Measurements from ENCODE around the gene TMEM225B.
"Not testable (repeated sequence)": the region's sequence is repeated elsewhere in the genome, so short reads cannot be mapped to it uniquely, and the experiment has no call there.

Gene TMEM225B

GRCh38 chr7:99624484-99624883, 26.4 kb downstream of the TMEM225B start:
- DNase-seq: no peak

DNA sequence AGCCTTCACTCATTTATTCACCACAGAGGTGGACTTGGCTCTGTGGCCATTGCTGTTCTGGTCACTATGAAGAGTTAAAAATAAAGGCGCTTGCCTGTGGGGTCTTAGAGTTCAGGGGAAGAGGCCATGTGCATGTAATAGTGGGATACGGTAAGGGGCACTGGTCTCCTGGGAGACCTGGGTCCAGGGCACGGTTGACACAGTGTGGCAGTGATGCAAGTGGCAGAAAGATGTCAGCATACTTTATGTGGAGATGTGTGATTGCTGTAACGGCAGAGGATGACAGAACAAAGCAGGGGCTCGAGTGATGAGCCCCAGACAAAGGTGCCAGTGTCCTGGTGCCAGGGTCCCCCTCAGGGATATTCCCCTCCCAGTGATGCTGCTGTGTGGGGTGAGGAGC, 27.3 kb downstream of the TMEM225B start:
- DNase-seq: no peak

DNA sequence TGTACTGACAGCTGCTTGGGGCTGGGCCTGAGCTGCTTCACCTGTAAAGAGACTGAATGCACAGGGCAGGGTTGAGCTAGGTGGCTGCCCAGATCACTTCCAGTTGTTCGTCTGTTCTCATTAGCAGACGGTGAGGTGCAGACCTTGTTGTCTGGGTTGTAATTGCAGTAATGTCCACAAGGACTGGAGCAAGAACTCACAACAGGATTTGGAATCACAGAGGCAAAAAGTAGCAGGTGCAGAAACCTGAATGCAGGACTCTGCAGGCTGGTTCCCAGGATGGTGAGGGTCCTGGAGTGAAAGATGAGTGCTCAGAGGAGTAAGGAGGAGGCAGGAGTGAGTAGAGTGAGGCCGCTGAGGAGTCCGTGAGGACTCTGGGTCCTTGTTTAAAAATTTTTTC, 27.9 kb downstream of the TMEM225B start:
- DNase-seq: no peak

DNA sequence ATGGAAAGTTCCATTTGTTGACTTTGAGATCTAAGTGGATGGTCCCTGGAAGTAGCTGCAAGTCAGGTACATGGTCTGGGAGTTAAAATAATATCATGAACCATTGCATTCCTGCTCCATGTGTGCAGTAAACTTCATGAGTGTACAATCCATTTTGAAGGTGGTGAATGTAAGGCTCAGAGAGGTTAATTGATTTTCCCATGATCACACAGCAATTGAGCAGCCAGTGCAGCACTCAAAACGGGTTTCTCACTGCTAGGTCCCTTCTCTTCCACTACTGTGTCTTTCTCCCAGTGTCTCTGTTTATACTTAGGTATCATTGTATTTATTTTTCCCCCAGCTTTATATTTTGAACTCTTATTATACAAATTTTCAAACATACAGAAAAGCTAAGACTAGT, 28.6 kb downstream of the TMEM225B start:
- no peak for DNase-seq

DNA sequence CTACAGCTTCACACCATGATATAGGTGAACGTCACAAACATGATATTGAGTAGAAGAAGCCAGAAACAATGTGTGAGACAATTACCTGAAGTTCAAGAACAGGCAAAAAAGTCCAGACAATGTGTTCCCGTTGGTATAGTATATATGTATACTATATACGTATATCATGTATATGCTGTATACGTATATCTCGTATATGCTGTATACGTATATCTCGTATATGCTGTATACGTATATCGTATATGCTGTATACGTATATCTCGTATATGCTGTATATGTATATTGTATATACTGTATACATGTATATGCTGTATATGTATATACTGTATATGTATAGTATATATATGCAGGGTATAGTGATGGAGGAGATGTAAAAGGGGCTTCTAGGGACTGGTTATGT, 29.4 kb downstream of the TMEM225B start:
- DNase-seq: no peak

GRCh38 chr7:99628471-99629465, 30.7 kb downstream of the TMEM225B start:
- DNase-seq: no peak

DNA sequence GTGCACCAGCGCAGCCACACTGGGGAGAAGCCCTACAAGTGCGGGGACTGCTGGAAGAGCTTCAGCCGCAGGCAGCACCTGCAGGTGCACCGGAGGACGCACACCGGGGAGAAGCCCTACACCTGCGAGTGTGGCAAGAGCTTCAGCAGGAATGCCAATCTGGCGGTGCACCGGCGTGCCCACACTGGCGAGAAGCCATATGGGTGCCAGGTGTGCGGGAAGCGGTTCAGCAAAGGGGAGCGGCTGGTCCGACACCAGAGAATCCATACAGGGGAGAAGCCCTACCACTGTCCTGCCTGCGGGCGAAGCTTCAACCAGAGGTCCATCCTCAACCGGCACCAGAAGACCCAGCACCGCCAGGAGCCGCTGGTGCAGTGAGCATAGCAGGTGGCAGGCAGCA, 31.6 kb downstream of the TMEM225B start:
- DNase-seq: no peak

GRCh38 chr7:99631295-99632109, 33.4 kb downstream of the TMEM225B start:
- DNase-seq: no peak

GRCh38 chr7:99637414-99637813, 39.3 kb downstream of the TMEM225B start:
- not testable (repeated sequence) for DNase-seq

DNA sequence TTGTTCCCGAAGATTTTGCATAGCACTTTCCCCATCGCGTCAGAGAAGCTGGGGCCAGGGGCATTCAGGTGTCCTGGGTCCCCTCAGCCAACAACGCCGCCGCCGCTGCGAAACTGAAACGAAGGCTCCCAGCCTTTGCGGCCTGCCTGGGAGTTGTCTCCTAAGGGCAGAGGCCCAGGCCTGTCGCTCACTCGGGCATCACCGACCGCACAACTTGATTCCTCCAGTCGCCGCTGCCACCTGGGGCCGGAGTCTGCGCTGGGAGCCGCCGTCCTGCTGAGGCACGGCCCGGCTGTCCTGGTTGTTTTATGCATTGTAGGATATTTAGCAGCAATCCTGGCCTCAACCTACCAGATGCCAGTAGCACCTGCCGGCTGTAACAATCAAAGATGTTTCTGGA, 40.7 kb downstream of the TMEM225B start:
- no peak for DNase-seq

GRCh38 chr7:99639267-99639666, 41.2 kb downstream of the TMEM225B start:
- no peak for DNase-seq

GRCh38 chr7:99642027-99642426, 44.0 kb downstream of the TMEM225B start:
- DNase-seq: no peak

GRCh38 chr7:99643464-99643863, 45.4 kb downstream of the TMEM225B start:
- DNase-seq: no peak

- peak; percentile 7 for DNase-seq
Measured at GRCh38 chr7:99644431-99644830, 46.4 kb downstream of the TMEM225B start.

- DNase-seq: no peak
Measured at GRCh38 chr7:99645590-99645989, 47.5 kb downstream of the TMEM225B start.

DNA sequence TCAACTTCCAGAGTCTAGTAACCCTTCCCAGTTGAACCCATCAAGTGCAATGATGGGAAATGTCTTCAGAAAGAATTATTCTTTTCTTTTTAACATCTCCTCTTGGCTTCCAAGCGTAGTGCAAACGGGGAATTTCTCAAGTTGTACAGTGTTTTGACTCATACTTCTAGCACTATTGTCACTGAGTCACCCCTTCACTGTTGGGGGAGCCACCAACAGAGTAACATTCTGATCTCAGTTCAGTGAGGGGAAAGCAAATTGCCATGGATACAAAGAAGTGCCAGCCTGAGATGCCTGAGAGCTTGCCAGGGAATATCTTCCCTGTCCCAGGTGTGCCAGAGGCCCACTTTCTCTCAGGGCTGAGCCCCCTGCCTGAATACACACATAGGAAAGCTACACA, 50.8 kb downstream of the TMEM225B start:
- no peak for DNase-seq

DNA sequence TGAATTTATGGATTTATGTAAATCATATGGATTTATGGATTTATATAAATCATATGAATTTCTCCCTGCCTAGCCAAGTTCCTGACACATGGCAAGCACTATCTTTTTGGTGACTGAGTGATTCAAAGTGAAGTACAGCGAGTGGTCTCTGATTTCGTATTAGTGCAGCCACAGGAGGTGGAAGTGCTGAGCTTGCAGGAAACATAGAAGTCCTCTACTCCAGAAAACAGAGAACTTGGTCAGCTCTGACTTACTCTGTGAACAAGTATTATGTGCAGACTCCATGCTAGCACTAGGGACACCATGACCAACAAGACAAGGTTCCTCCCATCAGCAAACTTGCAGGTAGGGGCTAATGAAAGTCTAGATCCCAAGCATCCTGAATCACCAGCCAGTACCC, 53.2 kb downstream of the TMEM225B start:
- DNase-seq: no peak

GRCh38 chr7:99652671-99653070, 54.6 kb downstream of the TMEM225B start:
- no peak for DNase-seq

GRCh38 chr7:99653269-99653668, 55.2 kb downstream of the TMEM225B start:
- DNase-seq: not testable (repeated sequence)

DNA sequence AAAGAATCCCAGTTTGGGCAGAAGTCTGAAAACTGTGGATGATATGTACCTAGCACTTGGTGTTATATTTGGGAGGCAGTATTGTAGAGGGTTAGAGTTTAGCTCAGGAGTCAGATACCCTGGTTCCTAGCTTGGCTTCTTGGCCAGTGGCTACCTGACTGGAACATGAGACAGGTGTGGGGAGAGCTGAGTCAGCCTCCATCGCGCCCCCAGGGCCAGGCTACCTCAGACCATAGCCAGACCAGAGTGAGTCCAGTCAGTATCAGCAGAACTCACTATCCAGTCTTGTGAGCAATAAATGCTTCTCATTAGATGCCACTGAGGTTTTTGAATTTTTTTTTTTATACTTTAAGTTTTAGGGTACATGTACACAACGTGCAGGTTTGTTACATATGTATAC, 55.7 kb downstream of the TMEM225B start:
- DNase-seq: no peak

- not testable (repeated sequence) for DNase-seq
Measured at GRCh38 chr7:99654626-99655025, 56.6 kb downstream of the TMEM225B start.

GRCh38 chr7:99657879-99658278, 59.8 kb downstream of the TMEM225B start:
- DNase-seq: not testable (repeated sequence)

All from fibroblast of skin of back (primary cell).